Mesodermal cell (in vitro differentiated cells): ENCODE results near the gene C10orf88. TPM values are rescaled to one million over a fixed set of nuclear protein-coding genes. Genes with fewer than 3 reads are reported as not detected.

Experiments
- H3K27ac ChIP-seq: 2 replicates; pipeline ENCODE4 v1.7.0; 2013; ENCODE audit warnings: mild to moderate bottlenecking, low read depth, low read length, moderate library complexity; ENCODE audit not compliant: severe bottlenecking
- H3K36me3 ChIP-seq: 2 replicates; pipeline ENCODE4 v1.7.1; 2013; ENCODE audit warnings: mild to moderate bottlenecking, low read length, moderate library complexity; ENCODE audit not compliant: control insufficient read depth, insufficient read depth
- H3K4me1 ChIP-seq: one replicate; pipeline ENCODE4 v1.7.1; 2013; ENCODE audit warnings: mild to moderate bottlenecking, low read length; ENCODE audit not compliant: insufficient read depth, control insufficient read depth, poor library complexity, severe bottlenecking
- H3K4me3 ChIP-seq: 2 replicates; pipeline ENCODE4 v1.7.0; 2013; ENCODE audit warnings: low read length, control low read depth, mild to moderate bottlenecking; ENCODE audit not compliant: insufficient read depth, poor library complexity, severe bottlenecking; ENCODE audit errors: extremely low read depth
- H3K9me3 ChIP-seq: 2 replicates; pipeline ENCODE4 v1.7.1; 2013; ENCODE audit warnings: mild to moderate bottlenecking, low read length, moderate library complexity; ENCODE audit not compliant: control insufficient read depth
- WGBS, 2 experiments: methylation state at CpG; one replicate each; pipeline ENCODE4 v1.1.5; 2013; ENCODE audit warnings: missing lambda C conversion rate in 2 of 2; ENCODE audit not compliant: insufficient coverage in 2 of 2; 5-methylcytosine and 5-hydroxymethylcytosine counted together
- polyA plus RNA-seq, 2 experiments: library from polyadenylated mRNA; stranded (reverse); fragments of 50-300 nt; gene quantifications; one replicate each; pipeline ENCODE4 v1.2.3, GENCODE V29; 2013

C10orf88 gene
- 14.5 TPM for polyA plus RNA-seq (2013, experiment 1 of 2)
- polyA plus RNA-seq (2013, experiment 2 of 2): 17.6 TPM

GRCh38 chr10:122953902-122954730 is at the start of gene C10orf88:
TSS of gene C10orf88 (minus strand) at chr10:122954227. CDS start at chr10:122954178, 49 bp downstream.
- Histone ChIP-seq H3K9me3 (peaks cover 7% of the 10 kb centered on the region), H3K27ac (peak within 1 kb of the TSS; percentile 59), H3K4me1 (no peaks in the 10 kb centered on the region), H3K4me3 (peak within 1 kb of the TSS; percentile 67), H3K36me3 (peaks cover 13% of the 10 kb centered on the region)
- 6 to 7% methylated on average over 63 to 72 of the region's 77 CpGs for WGBS, 2 experiments

DNA sequence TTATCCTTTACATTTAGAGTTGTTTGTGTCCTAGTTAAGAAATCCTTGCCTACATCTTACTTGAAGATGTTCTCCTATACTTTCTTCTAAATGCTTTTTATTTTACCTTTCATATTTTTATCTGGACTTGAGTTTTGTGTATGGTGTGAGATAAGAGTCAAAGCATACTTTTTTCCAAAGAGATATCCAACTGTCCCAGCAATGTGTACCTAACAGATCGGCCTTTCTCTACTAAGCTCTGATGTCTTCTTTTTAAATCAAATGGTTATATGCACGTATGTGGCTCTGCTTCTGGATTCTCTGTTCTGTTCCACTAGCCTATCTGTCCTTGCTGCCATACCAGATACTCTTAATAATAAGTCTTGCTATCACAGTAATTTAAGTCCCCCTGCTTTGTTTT is 47.3 kb upstream of the C10orf88 start:
- Histone ChIP-seq H3K36me3 (peaks cover 18% of the 10 kb centered on the region), H3K4me3 (no peak overlapping the region), H3K9me3 (no peaks in the 10 kb centered on the region), H3K4me1 (no peaks in the 10 kb centered on the region), H3K27ac (no peak overlapping the region)
- 100% methylated on average over 1 to 2 of the region's 2 CpGs for WGBS, 2 experiments

DNA sequence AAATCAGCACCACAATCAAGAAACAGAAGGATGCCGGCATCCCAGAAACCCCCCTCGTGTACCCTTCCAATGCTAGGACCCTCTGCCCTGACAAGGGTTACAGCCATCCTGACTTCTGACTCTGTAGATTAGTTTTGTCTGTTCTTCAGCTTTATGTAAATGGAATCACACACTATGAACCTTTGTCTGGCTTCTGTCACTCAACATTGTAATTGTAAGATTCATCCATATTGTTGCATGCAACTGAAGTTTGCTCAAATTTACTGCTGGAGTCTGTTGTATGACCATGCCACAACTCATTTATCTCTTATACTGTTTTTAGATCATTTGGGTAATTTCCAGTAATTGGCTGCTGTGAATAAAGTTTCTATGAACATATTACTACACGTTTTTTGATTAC is 46.1 kb upstream of the C10orf88 start:
- H3K27ac ChIP-seq: no peak overlapping the region
- peaks cover 30% of the 10 kb centered on the region for H3K36me3 ChIP-seq
- 60 to 100% methylated on average over 1 to 2 of the region's 3 CpGs for WGBS, 2 experiments
- H3K4me3 ChIP-seq: no peak overlapping the region
- no peaks in the 10 kb centered on the region for H3K9me3 ChIP-seq
- H3K4me1 ChIP-seq: no peaks in the 10 kb centered on the region

DNA sequence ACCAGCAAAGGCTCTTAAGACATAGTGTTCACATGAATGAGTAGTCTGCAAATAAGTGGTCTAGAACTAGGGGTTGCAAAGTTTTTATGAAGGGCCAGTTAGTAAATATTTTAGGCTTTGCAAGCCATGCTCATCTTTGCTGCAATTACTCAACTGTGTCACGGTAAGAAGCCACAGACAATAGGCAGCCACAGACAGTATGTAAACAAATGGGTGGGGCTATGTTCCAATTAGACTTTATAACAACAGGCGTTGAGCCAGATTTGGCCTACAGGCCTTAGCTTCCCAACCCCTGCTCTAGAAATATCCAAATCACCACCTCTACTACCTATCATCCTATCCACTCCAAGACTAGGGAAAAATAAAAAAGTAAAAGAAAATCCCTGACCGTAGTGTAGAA is 45.3 kb upstream of the C10orf88 start:
- Histone ChIP-seq H3K4me1 (no peaks in the 10 kb centered on the region), H3K27ac (no peak overlapping the region), H3K9me3 (no peaks in the 10 kb centered on the region), H3K36me3 (peaks cover 35% of the 10 kb centered on the region), H3K4me3 (no peak overlapping the region)
- WGBS, 2 experiments: 71% methylated on average over 1 of the region's 3 CpGs; no CpG with 5 or more reads in 1 of the 2 experiments

DNA sequence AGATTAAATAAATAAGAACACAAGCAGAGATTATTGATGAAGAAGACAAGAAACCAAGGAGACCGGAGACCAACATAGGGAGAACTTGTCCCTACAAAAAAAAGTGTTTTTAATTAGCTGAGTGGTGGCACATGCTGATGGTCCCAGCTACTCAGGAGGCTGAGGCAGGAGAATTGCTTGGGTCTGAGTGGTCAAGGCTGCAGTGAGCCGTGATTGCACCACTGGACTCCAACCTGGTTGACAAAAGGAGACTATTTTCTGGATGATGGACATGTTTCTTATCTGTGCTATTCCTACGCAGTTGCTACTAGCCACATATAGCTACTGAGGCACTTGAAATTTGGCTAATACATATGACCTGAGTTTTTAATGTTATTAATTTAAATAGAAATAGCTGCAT is 44.9 kb upstream of the C10orf88 start:
- 92 to 100% methylated on average over 2 of the region's 3 CpGs for WGBS, 2 experiments
- H3K36me3 ChIP-seq: peaks cover 39% of the 10 kb centered on the region
- H3K4me3 ChIP-seq: no peak overlapping the region
- no peak overlapping the region for H3K27ac ChIP-seq
- H3K9me3 ChIP-seq: no peaks in the 10 kb centered on the region
- no peaks in the 10 kb centered on the region for H3K4me1 ChIP-seq

GRCh38 chr10:122998360-122998917 is 44.4 kb upstream of the C10orf88 start:
- H3K36me3 ChIP-seq: peaks cover 43% of the 10 kb centered on the region
- H3K4me3 ChIP-seq: no peak overlapping the region
- H3K9me3 ChIP-seq: no peaks in the 10 kb centered on the region
- 83 to 100% methylated on average over 2 of the region's 6 CpGs for WGBS, 2 experiments
- no peaks in the 10 kb centered on the region for H3K4me1 ChIP-seq
- no peak overlapping the region for H3K27ac ChIP-seq

GRCh38 chr10:122997864-122998263 is 43.8 kb upstream of the C10orf88 start:
- no peak overlapping the region for H3K4me3 ChIP-seq
- no peak overlapping the region for H3K27ac ChIP-seq
- H3K36me3 ChIP-seq: peaks cover 43% of the 10 kb centered on the region
- WGBS, 2 experiments: 100% methylated on average over 2 of the region's 3 CpGs; no CpG with 5 or more reads in 1 of the 2 experiments
- H3K9me3 ChIP-seq: no peaks in the 10 kb centered on the region
- H3K4me1 ChIP-seq: no peaks in the 10 kb centered on the region

- Histone ChIP-seq H3K27ac (no peak overlapping the region), H3K4me1 (no peaks in the 10 kb centered on the region)
- 97 to 100% methylated on average over 3 of the region's 4 CpGs for WGBS, 2 experiments
Measured at GRCh38 chr10:122995936-122996335, 41.9 kb upstream of the C10orf88 start.

DNA sequence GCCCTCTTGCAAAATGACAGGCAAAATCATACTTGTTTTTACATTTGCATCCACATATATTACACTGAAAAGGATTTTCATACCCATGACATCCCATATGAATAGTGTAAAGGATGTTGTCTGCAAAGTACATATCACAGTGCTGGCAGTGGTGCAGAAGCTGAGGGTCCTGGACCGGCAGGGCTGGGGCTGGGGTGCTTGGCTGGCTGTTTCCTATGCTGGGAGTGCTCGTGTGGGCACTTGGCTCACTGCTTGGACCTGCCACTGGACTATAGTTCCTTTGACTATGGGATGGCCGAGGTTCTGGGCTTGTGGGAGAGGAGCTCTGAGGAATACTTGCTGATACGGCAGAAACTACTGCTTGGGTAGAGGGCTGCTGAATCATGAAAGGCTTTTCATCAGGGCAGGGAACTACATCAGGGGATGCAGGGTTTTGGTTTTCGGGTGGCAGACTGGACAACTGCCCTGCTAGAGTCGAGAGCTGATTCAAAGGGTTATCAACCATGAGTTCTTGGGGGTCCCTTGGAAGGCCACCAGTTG is 39.8 kb upstream of the C10orf88 start:
- Histone ChIP-seq H3K9me3 (no peaks in the 10 kb centered on the region), H3K27ac (no peak overlapping the region), H3K36me3 (peaks cover 41% of the 10 kb centered on the region), H3K4me3 (no peak overlapping the region), H3K4me1 (no peaks in the 10 kb centered on the region)
- WGBS, 2 experiments: 81 to 98% methylated on average over 3 to 6 of the region's 6 CpGs

More at GRCh38 chr10:122995936-122996335, 41.9 kb upstream of the C10orf88 start:
- Histone ChIP-seq H3K4me3 (no peak overlapping the region), H3K36me3 (peaks cover 43% of the 10 kb centered on the region), H3K9me3 (no peaks in the 10 kb centered on the region)

- WGBS, 2 experiments: no CpG with 5 or more reads among the region's 1 CpG
- H3K4me1 ChIP-seq: no peaks in the 10 kb centered on the region
- H3K27ac ChIP-seq: no peak overlapping the region
- H3K36me3 ChIP-seq: peaks cover 27% of the 10 kb centered on the region
- H3K9me3 ChIP-seq: no peaks in the 10 kb centered on the region
- no peak overlapping the region for H3K4me3 ChIP-seq
Measured at GRCh38 chr10:122992031-122992585, 38.1 kb upstream of the C10orf88 start.
